Keratinocyte (primary cell): ENCODE measurements around the gene BRIP1. TPM values are rescaled to one million over a fixed set of nuclear protein-coding genes. Genes with fewer than 3 reads are reported as not detected.

ENCODE experiments used
- DNase-seq: peaks from one replicate; pipeline ENCODE4 v3.0.0-alpha.2; 2011; ENCODE audit warnings: low read depth, missing footprints, low spot score
- FAIRE-seq: peaks from 2 replicates; lab custom pipeline; 2011; peaks lifted over from hg19 to GRCh38; lab: Jason Lieb, UNC
- H2AFZ ChIP-seq: 2 replicates; pipeline ENCODE4 v1.6.0; 2012; ENCODE audit warnings: low read length, control low read depth, inconsistent platforms; ENCODE audit not compliant: control insufficient read depth
- H3K27ac ChIP-seq: 2 replicates; pipeline ENCODE4 v1.5.1; 2011; ENCODE audit warnings: low read length; ENCODE audit not compliant: control insufficient read depth, insufficient read depth
- H3K27me3 ChIP-seq: 3 replicates; pipeline ENCODE4 v1.6.0; 2011; ENCODE audit warnings: low read length; ENCODE audit not compliant: control insufficient read depth, insufficient read depth; ENCODE audit errors: extremely low read depth
- H3K36me3 ChIP-seq, 2 experiments: 2 replicates in 1 of 2; 3 replicates in 1 of 2; pipeline ENCODE4 v1.5.1; 2011; ENCODE audit warnings: low read length in 2 of 2, mild to moderate bottlenecking in 1 of 2; ENCODE audit not compliant: control insufficient read depth in 2 of 2, insufficient read depth in 2 of 2; ENCODE audit errors: extremely low read depth in 1 of 2
- H3K4me1 ChIP-seq: 3 replicates; pipeline ENCODE4 v1.5.1; 2011; ENCODE audit warnings: low read length; ENCODE audit not compliant: control insufficient read depth, insufficient read depth; ENCODE audit errors: extremely low read depth
- H3K4me2 ChIP-seq: 3 replicates; pipeline ENCODE4 v1.6.0; 2011; ENCODE audit warnings: low read depth, low read length; ENCODE audit not compliant: control insufficient read depth, insufficient read depth; ENCODE audit errors: extremely low read depth
- H3K4me3 ChIP-seq, 3 experiments: fragments of 200-600 bp in 1 of 3; sonication (generic) in 1 of 3; 2 replicates in 2 of 3; 3 replicates in 1 of 3; pipeline ENCODE4 v1.5.1; 2011 to 2016; ENCODE audit warnings: low read length in 3 of 3, mild to moderate bottlenecking in 3 of 3, control low read depth in 2 of 3, inconsistent platforms in 1 of 3, low read depth in 1 of 3, mixed read lengths in 1 of 3, mixed run types in 1 of 3, moderate library complexity in 1 of 3; ENCODE audit not compliant: control insufficient read depth in 2 of 3, insufficient read depth in 2 of 3; ENCODE audit errors: extremely low read depth in 1 of 3
- H3K79me2 ChIP-seq: 2 replicates; pipeline ENCODE4 v1.6.0; 2012; ENCODE audit warnings: low read length; ENCODE audit not compliant: control insufficient read depth, insufficient read depth
- H3K9ac ChIP-seq: 3 replicates; pipeline ENCODE4 v1.6.0; 2011; ENCODE audit warnings: low read length; ENCODE audit not compliant: control insufficient read depth, insufficient read depth; ENCODE audit errors: extremely low read depth
- H3K9me1 ChIP-seq: 3 replicates; pipeline ENCODE4 v1.6.0; 2011; ENCODE audit warnings: low read length; ENCODE audit not compliant: control insufficient read depth, insufficient read depth; ENCODE audit errors: extremely low read depth
- H3K9me3 ChIP-seq: 2 replicates; pipeline ENCODE4 v1.5.1; 2012; ENCODE audit warnings: low read depth, low read length; ENCODE audit not compliant: control insufficient read depth
- H4K20me1 ChIP-seq: 3 replicates; pipeline ENCODE4 v1.6.0; 2011; ENCODE audit warnings: low read length; ENCODE audit not compliant: control insufficient read depth, insufficient read depth; ENCODE audit errors: extremely low read depth
- EZH2 ChIP-seq: IDR thresholded peaks from one replicate; pipeline ENCODE4 v1.6.1; 2012; ENCODE audit warnings: inconsistent platforms, mild to moderate bottlenecking, low read length, moderate library complexity
- dilution Hi-C: fragments of 300-500 bp; cut with MboI; formaldehyde crosslinking; loops from one replicate; pipeline ENCODE4 v1.7.0; 2020; ENCODE audit warnings: low sequenced_read_pairs; ENCODE audit not compliant: extremely low pct_ligation_motif_present
- polyA plus RNA-seq, 5 experiments: library from polyadenylated mRNA; depleted of rRNA in 3 of 5; stranded (reverse) in 3 of 5; stranded (forward) in 1 of 5; unstranded in 1 of 5; fragments of >200 nt; gene quantifications; 1 replicate in 1 of 5; 2 replicates in 3 of 5; 3 replicates in 1 of 5; pipeline versions ENCODE4 v1.2.1 to v1.2.3, GENCODE V29; 2011 to 2012; ENCODE audit warnings: missing spikeins in 2 of 5, low read depth in 1 of 5, low replicate concordance in 1 of 5
- TF ChIP-seq, protein P1 (sequence below), 3 experiments: IDR thresholded peaks in 1 of 3; conservative IDR thresholded peaks in 1 of 3; optimal IDR thresholded peaks in 1 of 3; 2 replicates in 2 of 3; 3 replicates in 1 of 3; pipeline versions ENCODE3 to v1.5.1; 2011; ENCODE audit warnings: low read length in 3 of 3, mild to moderate bottlenecking in 3 of 3, moderate library complexity in 2 of 3, control low read depth in 1 of 3, inconsistent platforms in 1 of 3; ENCODE audit not compliant: insufficient read depth in 2 of 3; ENCODE audit errors: extremely low read depth in 1 of 3

Gene BRIP1
- polyA plus RNA-seq, 1 donor (not counting 4 experiments of a cell fraction or from before 2014, with no cell fraction given), result 4.0 TPM

DNA sequence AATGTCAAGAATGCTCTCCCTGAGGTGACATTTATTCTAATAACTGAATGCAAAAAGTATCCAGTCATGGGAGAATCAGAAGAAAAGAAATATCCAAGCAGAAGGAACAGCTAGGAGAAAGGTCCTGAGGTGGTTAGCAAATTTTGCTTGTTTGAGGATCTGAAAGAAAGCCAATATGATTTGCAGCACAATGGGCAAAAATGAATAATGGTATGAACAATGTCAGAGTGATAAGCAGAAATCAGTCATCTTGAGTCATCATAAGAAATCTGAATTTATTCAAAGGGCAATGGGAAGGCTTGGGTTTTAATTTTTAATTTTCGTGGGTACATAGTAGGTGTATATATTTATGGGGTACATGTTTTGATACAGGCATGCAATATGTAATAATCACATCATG lies 68.5 kb downstream of the BRIP1 start:
- H3K9me1 ChIP-seq, result no peaks in the 10 kb centered on the region
- no peaks in the 10 kb centered on the region for H3K36me3 ChIP-seq
- FAIRE-seq (no peak), DNase-seq (no peak)
- H3K79me2 ChIP-seq, result no peaks in the 10 kb centered on the region
- no peak for TF ChIP-seq EZH2
- no peaks in the 10 kb centered on the region for H4K20me1 ChIP-seq
- no peaks in the 10 kb centered on the region for H3K4me1 ChIP-seq
- no peak overlapping the region for H3K27ac ChIP-seq
- H3K4me3 ChIP-seq, result no peak overlapping the region
- H3K9ac ChIP-seq, result no peak overlapping the region
- dilution Hi-C loops, result no loop called here
- H3K9me3 ChIP-seq, result no peaks in the 10 kb centered on the region
- H2AFZ ChIP-seq, result no peak overlapping the region
- no peaks in the 10 kb centered on the region for H3K27me3 ChIP-seq
- H3K4me2 ChIP-seq, result no peak overlapping the region

DNA sequence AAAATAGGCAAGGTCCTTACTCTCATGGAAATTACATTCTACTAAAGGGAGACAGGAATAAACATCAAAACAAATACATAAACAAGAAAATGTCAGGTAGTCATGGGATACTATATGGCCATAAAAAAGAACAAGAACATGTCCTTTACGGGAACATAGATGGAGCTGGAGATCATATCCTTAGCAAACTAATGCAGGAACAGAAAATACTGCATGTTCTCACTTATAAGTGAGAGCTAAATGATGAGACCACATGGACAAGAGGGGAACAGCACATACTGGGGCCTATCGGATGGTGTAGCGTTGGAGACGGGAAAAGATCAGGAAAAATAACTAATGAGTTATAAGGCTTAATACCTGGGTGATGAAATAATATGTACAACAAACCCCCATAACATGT lies 69.1 kb downstream of the BRIP1 start:
- DNase-seq, result no peak
- H3K9me1 ChIP-seq, result no peaks in the 10 kb centered on the region
- no peak overlapping the region for H3K27ac ChIP-seq
- dilution Hi-C loops, result no loop called here
- no peak overlapping the region for H2AFZ ChIP-seq
- H3K4me3 ChIP-seq, result no peak overlapping the region
- TF ChIP-seq EZH2, result no peak
- TF ChIP-seq, protein P1, sequence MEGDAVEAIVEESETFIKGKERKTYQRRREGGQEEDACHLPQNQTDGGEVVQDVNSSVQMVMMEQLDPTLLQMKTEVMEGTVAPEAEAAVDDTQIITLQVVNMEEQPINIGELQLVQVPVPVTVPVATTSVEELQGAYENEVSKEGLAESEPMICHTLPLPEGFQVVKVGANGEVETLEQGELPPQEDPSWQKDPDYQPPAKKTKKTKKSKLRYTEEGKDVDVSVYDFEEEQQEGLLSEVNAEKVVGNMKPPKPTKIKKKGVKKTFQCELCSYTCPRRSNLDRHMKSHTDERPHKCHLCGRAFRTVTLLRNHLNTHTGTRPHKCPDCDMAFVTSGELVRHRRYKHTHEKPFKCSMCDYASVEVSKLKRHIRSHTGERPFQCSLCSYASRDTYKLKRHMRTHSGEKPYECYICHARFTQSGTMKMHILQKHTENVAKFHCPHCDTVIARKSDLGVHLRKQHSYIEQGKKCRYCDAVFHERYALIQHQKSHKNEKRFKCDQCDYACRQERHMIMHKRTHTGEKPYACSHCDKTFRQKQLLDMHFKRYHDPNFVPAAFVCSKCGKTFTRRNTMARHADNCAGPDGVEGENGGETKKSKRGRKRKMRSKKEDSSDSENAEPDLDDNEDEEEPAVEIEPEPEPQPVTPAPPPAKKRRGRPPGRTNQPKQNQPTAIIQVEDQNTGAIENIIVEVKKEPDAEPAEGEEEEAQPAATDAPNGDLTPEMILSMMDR (optimal IDR thresholded peaks at IDR 0.05 in 1 of 3, IDR thresholded peaks at IDR 0.05 in 1 of 3, conservative IDR thresholded peaks at IDR 0.05 in 1 of 3; ENCODE audit: extremely low read depth in 1 of 3, insufficient read depth in 2 of 3, low read length in 3 of 3), result no peak
- no peaks in the 10 kb centered on the region for H3K4me1 ChIP-seq
- H3K27me3 ChIP-seq, result no peaks in the 10 kb centered on the region
- H3K36me3 ChIP-seq, result no peaks in the 10 kb centered on the region
- H3K9ac ChIP-seq, result no peak overlapping the region
- no peaks in the 10 kb centered on the region for H4K20me1 ChIP-seq
- FAIRE-seq, result no peak
- no peak overlapping the region for H3K4me2 ChIP-seq
- no peaks in the 10 kb centered on the region for H3K79me2 ChIP-seq
- no peaks in the 10 kb centered on the region for H3K9me3 ChIP-seq

DNA sequence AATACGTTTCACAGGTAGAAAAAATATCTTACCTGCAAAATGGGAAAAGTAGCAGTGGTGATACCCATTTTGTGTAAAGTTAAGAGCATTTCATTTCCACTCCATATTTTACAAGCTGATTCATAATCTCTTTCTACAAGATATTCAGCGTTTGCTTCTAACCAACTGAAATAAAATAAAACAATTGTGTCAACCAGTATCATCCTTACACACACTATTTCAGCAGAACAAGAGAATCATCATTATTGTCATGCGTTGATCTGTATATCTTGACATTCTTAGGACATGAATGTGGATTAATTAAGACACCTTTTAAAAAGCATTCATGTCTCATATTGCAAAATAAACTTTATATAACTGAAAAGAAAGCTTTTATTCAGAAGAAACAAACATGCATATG lies 69.8 kb downstream of the BRIP1 start:
- no peaks in the 10 kb centered on the region for H3K9me1 ChIP-seq
- no peak overlapping the region for H3K4me2 ChIP-seq
- no peaks in the 10 kb centered on the region for H3K4me1 ChIP-seq
- H4K20me1 ChIP-seq, result no peaks in the 10 kb centered on the region
- H3K4me3 ChIP-seq, result no peak overlapping the region
- no peak for TF ChIP-seq EZH2
- TF ChIP-seq, protein P1 (optimal IDR thresholded peaks at IDR 0.05 in 1 of 3, IDR thresholded peaks at IDR 0.05 in 1 of 3, conservative IDR thresholded peaks at IDR 0.05 in 1 of 3; ENCODE audit: extremely low read depth in 1 of 3, insufficient read depth in 2 of 3, low read length in 3 of 3), result no peak
- H3K9ac ChIP-seq, result no peak overlapping the region
- no peaks in the 10 kb centered on the region for H3K79me2 ChIP-seq
- no peaks in the 10 kb centered on the region for H3K27me3 ChIP-seq
- no peak overlapping the region for H2AFZ ChIP-seq
- no peaks in the 10 kb centered on the region for H3K36me3 ChIP-seq
- dilution Hi-C loops, result no loop called here
- FAIRE-seq, result no peak
- DNase-seq, result no peak
- no peak overlapping the region for H3K27ac ChIP-seq
- no peaks in the 10 kb centered on the region for H3K9me3 ChIP-seq
